Right cardiac atrium (tissue), 5 donors: ENCODE results near the gene BTN1A1. TPM values are rescaled to one million over a fixed set of nuclear protein-coding genes. Genes with fewer than 3 reads are reported as not detected.

ENCODE experiments used
- ATAC-seq, 2 donors: fragments of 200-7000 bp; cut with Tn5 transposase; one replicate each; pipeline versions ENCODE4 v1.8.0 to v1.9.1; 2020; ENCODE audit warnings: moderate library complexity in 2 of 2, mild to moderate bottlenecking in 1 of 2
- DNase-seq, 3 donors: peaks; one replicate each; pipeline ENCODE4 v3.0.0-alpha.2; 2020
- H3K27ac ChIP-seq: one replicate; pipeline ENCODE4 v1.5.1; 2013; ENCODE audit warnings: mild to moderate bottlenecking, low read length, control low read depth, moderate library complexity
- H3K27me3 ChIP-seq: one replicate; pipeline ENCODE4 v1.6.1; 2013; ENCODE audit not compliant: control insufficient read depth, insufficient read depth
- H3K4me1 ChIP-seq: one replicate; pipeline ENCODE4 v1.6.1; 2013; ENCODE audit warnings: low read length; ENCODE audit not compliant: control insufficient read depth, insufficient read depth
- H3K4me3 ChIP-seq: one replicate; pipeline ENCODE4 v1.5.1; 2013; ENCODE audit warnings: low read length, control low read depth
- H3K9me3 ChIP-seq: one replicate; pipeline ENCODE4 v1.6.1; 2013; ENCODE audit warnings: low read length; ENCODE audit not compliant: control insufficient read depth
- WGBS: extraction: QIAGEN DNeasy Blood & Tissue Kit; methylation state at CpG from one replicate; pipeline ENCODE4 v1.1.7; 2013; 5-methylcytosine and 5-hydroxymethylcytosine counted together
- intact Hi-C, 4 donors: fragments of 100-400 bp; cut with DNase I; formaldehyde crosslinking; loops; one replicate each; pipeline versions ENCODE4 v1.11.0 to v1.14.0; 2022 to 2023
- polyA plus RNA-seq: library from polyadenylated mRNA; stranded (reverse); fragments of 200-250 nt; gene quantifications from one replicate; pipeline ENCODE4 v1.2.3, GENCODE V29; 2013
- total RNA-seq, 4 donors: library from RNA; stranded (reverse); fragmentation: NEBNext Ultra II Directional; extraction: Animal tissue kit (Norgen Biotek cat#: 25700); gene quantifications; one replicate each; pipeline ENCODE4 v1.2.1, GENCODE V29; 2021
- donor health status: healthy with polysubstance abuse.
- donor health status: DM: no; HTN: yes; CAD: no.
- donor health status: DM: no; HTN: no; CAD: no.
- donor health status: DM: no; HTN: yes; CAD: no; lungs with severe emphysema.
- donor health status: DM: yes; HTN: yes; CAD: no.

The BTN1A1 gene
- total and polyA plus RNA-seq, 5 donors, result not detected

- intact Hi-C loops, result loop anchor here in 1 of 4 donors (10.0 kb wide), 1 partner anchor 241 kb away; no protein-coding TSS in a partner anchor
- ATAC-seq, result no peak
- WGBS, result 43% methylated on average over 19 of the region's 19 CpGs
- Histone ChIP-seq H3K9me3 (no peaks in the 10 kb centered on the region), H3K4me3 (no peak overlapping the region), H3K27me3 (no peaks in the 10 kb centered on the region), H3K4me1 (no peaks in the 10 kb centered on the region), H3K27ac (no peak overlapping the region)
- DNase-seq, result no peak
Measured at GRCh38 chr6:26555505-26556262, 55.6 kb downstream of the BTN1A1 start.

GRCh38 chr6:26556263-26557070, 56.4 kb downstream of the BTN1A1 start:
- 32% methylated on average over 16 of the region's 16 CpGs for WGBS
- DNase-seq, result peak in 2 of 3 donors; percentile 70 to 73
- H3K27ac ChIP-seq, result no peak overlapping the region
- H3K4me1 ChIP-seq, result no peaks in the 10 kb centered on the region
- intact Hi-C loops, result loop anchor here in 1 of 4 donors (10.0 kb wide), 1 partner anchor 242 kb away; no protein-coding TSS in a partner anchor
- H3K4me3 ChIP-seq, result no peak overlapping the region
- no peaks in the 10 kb centered on the region for H3K27me3 ChIP-seq
- ATAC-seq, result peak; percentile 14 to 16
- no peaks in the 10 kb centered on the region for H3K9me3 ChIP-seq

Other genes with a start within 250 kb of the BTN1A1 start
- gene BTN3A2, start 135.1 kb upstream of the BTN1A1 start, total RNA-seq, result 10 to 100 TPM in 3 of 4 donors, 1 to 10 TPM in 1; 7.2 to 24.3 (median 14.2) TPM
- 7.8 TPM for gene BTN3A2, start 135.1 kb upstream of the BTN1A1 start, polyA plus RNA-seq
- 10 to 100 TPM in 1 of 4 donors, 1 to 10 TPM in 3; 5.5 to 10.3 (median 7.8) TPM for gene BTN2A2, start 117.2 kb upstream of the BTN1A1 start, total RNA-seq
- gene BTN2A2, start 117.2 kb upstream of the BTN1A1 start, polyA plus RNA-seq, result 4.7 TPM
- gene BTN3A1, start 98.0 kb upstream of the BTN1A1 start, total RNA-seq, result 10 to 100 TPM in 3 of 4 donors, 1 to 10 TPM in 1; 6.8 to 11.2 (median 10.7) TPM
- gene BTN3A1, start 98.0 kb upstream of the BTN1A1 start, polyA plus RNA-seq, result 4.4 TPM
- 10 to 100 TPM in 2 of 4 donors, 1 to 10 TPM in 2; 6.1 to 13.6 (median 9.1) TPM for gene BTN3A3, start 59.8 kb upstream of the BTN1A1 start, total RNA-seq
- gene BTN3A3, start 59.8 kb upstream of the BTN1A1 start, polyA plus RNA-seq, result 6.1 TPM
- 10 to 100 TPM; 17.1 to 26.3 (median 21.1) TPM for gene BTN2A1, start 42.3 kb upstream of the BTN1A1 start, total RNA-seq
- 10.9 TPM for gene BTN2A1, start 42.3 kb upstream of the BTN1A1 start, polyA plus RNA-seq
- 10 to 100 TPM; 34.6 to 42.9 (median 35.9) TPM for gene HMGN4, start 38.1 kb downstream of the BTN1A1 start, total RNA-seq
- gene HMGN4, start 38.1 kb downstream of the BTN1A1 start, polyA plus RNA-seq, result 20.1 TPM
- gene ABT1, start 96.7 kb downstream of the BTN1A1 start, total RNA-seq, result 1 to 10 TPM; 8.9 to 9.5 (median 9.3) TPM
- 9.2 TPM for gene ABT1, start 96.7 kb downstream of the BTN1A1 start, polyA plus RNA-seq
- 10 to 100 TPM; 15.6 to 17.8 (median 16.5) TPM for gene ZNF322, start 159.4 kb downstream of the BTN1A1 start, total RNA-seq
- 5.1 TPM for gene ZNF322, start 159.4 kb downstream of the BTN1A1 start, polyA plus RNA-seq